ENCODE results near the gene GTPBP2.

DNA sequence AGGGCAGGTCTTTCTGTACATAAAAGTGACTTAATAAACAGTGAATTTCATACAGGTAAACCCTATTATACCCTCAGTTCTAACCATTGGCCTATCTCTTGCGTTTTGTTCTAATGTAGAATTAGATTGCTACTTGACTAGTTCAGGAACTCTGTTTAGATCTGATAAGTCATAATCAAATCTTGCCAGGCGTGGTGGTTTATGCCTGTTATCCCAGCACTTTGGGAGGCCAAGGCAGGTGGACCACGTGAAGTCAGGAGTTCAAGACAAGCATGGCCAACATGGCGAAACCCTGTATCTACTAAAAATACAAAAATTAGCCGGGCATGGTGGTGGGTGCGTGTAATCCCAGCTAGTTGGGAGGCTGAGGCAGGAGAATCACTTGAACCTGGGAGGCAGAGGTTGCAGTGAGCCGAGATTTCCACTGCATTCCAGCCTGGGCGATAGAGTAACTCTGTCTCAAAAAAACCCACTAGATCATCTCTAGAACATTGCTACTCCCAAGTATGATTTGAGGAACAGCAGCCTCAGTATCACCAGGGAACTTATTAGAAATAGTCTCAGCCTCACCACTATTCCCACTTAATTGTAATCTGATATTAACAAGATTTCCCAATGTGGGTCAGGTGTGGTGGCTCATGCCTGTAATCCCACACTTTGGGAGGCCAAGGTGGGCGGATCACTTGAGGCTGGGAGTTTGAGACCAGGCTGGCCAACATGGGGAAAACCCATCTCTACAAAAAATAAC is 12.2 kb downstream of the GTPBP2 start:
- TF ChIP-seq, protein P1, sequence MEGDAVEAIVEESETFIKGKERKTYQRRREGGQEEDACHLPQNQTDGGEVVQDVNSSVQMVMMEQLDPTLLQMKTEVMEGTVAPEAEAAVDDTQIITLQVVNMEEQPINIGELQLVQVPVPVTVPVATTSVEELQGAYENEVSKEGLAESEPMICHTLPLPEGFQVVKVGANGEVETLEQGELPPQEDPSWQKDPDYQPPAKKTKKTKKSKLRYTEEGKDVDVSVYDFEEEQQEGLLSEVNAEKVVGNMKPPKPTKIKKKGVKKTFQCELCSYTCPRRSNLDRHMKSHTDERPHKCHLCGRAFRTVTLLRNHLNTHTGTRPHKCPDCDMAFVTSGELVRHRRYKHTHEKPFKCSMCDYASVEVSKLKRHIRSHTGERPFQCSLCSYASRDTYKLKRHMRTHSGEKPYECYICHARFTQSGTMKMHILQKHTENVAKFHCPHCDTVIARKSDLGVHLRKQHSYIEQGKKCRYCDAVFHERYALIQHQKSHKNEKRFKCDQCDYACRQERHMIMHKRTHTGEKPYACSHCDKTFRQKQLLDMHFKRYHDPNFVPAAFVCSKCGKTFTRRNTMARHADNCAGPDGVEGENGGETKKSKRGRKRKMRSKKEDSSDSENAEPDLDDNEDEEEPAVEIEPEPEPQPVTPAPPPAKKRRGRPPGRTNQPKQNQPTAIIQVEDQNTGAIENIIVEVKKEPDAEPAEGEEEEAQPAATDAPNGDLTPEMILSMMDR (IDR thresholded peaks at IDR 0.05 in 8 of 11, conservative IDR thresholded peaks at IDR 0.05 in 3 of 11) = no peak
- no peak for TF ChIP-seq POLR2A (IDR thresholded peaks at IDR 0.05)
- TF ChIP-seq POLR2AphosphoS5 (IDR thresholded peaks at IDR 0.05) = no peak
